ENCODE data around the gene ARHGEF38.
"Not testable (repeated sequence)": the region's sequence is repeated elsewhere in the genome, so short reads cannot be mapped to it uniquely, and the experiment has no call there.

Gene ARHGEF38

DNA sequence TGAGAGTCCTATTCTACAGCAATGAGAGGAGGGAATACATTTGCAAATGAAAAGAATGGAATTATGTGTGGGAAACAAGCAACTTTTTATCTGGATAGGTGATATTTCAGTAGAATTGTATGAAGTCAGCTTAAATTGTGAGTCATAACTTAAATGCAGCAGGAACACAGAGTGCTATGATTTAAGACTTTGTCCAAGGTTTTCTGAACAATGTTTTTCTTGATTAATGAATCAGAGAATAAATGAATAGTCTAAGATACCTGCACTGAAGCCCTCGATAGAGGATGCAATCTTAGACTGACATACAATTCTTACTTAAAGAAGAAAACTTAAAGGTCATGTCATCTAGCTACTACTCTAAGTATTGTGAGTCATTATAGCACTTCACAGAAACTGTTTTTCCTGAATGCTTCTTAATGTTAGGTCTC lies 8.0 kb downstream of the ARHGEF38 start:
- DNase-seq = no peak

DNA sequence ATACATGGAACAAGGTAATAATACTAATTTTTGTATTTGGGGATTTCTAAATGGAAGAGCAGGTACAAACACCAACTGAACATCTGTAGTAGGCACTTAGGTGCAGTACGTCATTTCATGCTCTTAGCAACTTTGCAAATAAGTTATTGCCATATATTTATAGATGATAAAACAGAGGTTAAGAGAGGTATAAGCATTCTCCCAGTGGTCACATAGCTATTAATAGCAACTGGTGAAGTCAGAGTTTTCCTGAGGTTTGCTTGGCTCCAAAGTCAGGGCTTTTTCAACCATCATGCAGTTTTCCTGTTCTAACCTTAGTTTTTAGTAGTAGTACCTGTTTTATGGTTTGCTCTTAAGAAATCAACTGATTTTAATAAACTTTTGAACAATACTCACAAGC lies 10.9 kb downstream of the ARHGEF38 start:
- no peak for DNase-seq

DNA sequence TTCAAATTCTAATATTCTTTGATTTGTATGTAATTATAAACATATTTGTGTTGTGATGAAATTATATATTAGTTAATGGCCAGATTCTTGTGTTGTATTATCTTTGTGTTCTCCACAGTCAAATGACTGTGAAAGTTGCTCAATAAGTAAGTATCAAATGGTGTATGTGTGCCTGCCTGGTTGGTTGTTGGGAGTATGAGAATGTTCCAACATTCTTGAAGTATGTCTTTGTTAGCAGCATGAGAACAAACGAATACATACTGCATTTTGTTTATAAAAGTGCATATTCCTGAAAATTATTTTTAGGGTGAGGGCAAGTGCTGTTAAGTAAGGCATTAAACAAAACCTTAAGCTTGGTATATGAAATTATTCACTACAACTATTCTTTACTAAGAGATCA lies 16.2 kb downstream of the ARHGEF38 start:
- DNase-seq = no peak

GRCh38 chr4:105569057-105569865 lies 16.8 kb downstream of the ARHGEF38 start:
- DNase-seq = peak; percentile 64

DNA sequence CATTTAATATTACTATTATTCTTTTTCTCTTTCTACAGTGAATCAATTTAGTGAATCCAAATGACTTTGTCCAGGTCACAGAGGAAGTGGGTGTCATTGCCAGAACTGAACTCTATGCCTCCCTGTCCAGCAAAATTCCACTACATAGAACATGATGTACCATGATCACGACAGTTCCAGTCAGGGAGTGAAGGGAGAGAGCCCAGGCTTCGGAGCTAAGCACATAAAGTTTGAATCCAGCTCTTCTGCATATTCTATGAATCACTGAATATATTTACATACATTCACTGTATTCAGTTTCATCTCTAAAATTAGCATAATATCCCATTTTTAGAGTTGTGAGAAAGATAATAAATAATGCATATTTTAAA lies 17.4 kb downstream of the ARHGEF38 start:
- DNase-seq = no peak

DNA sequence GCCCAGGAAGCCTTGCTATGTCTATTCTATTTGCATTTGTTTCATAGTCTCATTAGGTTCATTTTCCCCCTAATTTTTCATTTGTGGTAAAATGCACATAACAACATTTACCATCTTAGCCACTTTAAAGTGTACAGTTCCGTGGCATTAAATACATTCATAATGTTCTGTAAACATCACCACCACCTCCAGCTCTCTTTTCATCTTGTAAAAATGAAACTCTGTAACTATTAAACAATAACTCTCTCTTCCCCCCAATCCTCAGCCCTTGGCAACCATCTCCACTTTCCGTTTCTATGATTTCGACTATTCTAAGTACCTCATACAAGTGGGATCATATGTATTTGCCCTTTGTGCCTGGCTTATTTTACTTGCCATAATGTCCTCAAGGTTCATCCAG lies 19.9 kb downstream of the ARHGEF38 start:
- no peak for DNase-seq

- no peak for DNase-seq
Measured at GRCh38 chr4:105586638-105587328, 34.4 kb downstream of the ARHGEF38 start.

GRCh38 chr4:105587841-105588240 lies 35.4 kb downstream of the ARHGEF38 start:
- no peak for DNase-seq

DNA sequence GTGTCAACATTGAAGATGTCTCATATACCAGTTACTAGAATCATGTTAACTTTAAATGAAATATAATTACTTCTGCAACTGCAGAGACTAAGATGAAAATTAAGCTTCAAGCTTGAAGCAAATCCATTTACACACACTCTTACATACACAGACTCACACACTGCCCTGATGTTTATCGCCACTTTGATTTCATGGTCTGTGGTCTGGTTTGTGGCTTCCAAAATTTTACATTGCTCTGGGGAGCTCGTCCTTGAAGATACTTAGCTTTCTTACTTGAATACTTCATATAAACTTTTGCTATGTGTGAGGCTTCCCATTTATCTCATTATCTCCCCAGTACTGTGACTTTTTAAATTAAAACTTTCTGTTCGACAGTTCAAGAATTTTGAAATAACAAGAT lies 35.8 kb downstream of the ARHGEF38 start:
- DNase-seq = no peak

DNA sequence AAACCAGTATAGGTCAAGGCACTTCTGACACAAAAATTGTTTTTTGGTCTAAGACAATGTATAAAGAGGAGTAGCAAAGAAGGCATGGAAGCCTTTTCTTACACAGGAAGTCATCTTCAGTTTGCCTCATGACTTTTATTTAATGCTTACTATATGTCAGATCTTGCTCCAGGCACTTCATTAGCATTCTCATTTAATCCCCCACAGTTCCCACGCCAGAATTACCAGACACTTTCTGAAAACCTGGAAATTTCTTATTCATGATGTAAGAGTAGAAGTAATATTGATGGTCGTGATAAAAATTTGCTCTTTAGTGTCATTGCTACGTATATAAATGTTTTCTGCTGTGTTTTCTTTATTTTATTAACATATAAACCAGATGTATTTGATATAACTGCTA lies 39.2 kb downstream of the ARHGEF38 start:
- DNase-seq = no peak

GRCh38 chr4:105594099-105595010 lies 41.9 kb downstream of the ARHGEF38 start:
- no peak for DNase-seq

- no peak for DNase-seq
Measured at GRCh38 chr4:105596684-105597083, 44.3 kb downstream of the ARHGEF38 start.

GRCh38 chr4:105598052-105598451 lies 45.6 kb downstream of the ARHGEF38 start:
- DNase-seq = no peak

DNA sequence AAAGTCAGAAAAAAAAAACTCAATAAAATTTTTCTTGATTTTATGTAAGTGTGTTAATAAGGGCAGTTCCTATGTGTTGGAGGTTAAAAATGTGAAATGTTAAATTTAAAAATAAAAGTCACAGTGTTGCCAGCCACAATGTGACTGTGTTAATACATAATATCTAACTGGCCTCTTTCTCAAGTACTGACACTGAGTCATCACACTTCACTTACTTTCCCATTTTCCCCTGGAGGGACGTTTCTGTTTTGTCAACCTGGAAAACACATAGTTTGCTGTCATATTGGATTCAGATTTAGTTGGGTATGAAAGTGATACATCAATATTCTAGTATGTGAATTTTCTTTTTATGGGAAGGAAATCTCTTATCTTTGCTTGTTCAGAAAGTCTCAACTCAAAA lies 46.4 kb downstream of the ARHGEF38 start:
- no peak for DNase-seq

DNA sequence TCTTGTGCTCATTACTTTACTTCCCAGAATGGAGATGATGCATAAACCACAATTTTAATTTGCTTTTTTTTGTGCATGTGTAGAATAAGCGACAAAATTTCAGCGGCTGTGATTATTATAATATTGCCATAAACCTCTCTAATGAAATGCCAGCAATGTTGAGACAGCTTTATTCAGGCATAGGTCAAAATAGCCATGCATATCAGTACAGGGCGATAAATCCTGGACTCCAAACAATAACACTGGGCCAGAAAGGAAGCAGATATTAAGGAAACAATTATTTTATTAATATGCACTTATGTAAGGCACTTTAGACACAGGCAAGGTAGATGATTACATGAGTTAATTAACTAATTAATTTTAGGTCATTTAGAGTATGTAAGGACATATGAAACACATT lies 47.1 kb downstream of the ARHGEF38 start:
- no peak for DNase-seq

GRCh38 chr4:105599932-105600655 lies 47.7 kb downstream of the ARHGEF38 start:
- no peak for DNase-seq

DNA sequence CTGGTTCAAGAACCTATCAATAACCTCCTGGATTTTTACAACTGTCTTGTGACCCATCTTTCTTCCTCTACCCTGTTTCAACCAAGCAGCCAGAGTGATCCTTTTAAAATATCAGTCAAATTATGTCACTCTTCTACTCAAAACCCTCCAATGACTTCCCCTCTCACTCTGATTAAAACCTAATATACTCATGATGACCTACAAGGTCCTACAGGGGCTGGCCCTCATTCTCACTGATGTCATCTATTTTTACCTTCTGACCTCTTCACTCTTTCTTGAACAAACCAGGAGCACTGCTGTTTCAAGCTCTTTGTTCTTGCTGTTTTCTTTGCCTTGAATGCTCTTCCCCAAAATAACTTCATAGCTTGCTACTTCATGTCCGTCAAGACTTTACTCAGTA lies 48.5 kb downstream of the ARHGEF38 start:
- DNase-seq = no peak

- DNase-seq = no peak
Measured at GRCh38 chr4:105601406-105601805, 49.0 kb downstream of the ARHGEF38 start.

DNA sequence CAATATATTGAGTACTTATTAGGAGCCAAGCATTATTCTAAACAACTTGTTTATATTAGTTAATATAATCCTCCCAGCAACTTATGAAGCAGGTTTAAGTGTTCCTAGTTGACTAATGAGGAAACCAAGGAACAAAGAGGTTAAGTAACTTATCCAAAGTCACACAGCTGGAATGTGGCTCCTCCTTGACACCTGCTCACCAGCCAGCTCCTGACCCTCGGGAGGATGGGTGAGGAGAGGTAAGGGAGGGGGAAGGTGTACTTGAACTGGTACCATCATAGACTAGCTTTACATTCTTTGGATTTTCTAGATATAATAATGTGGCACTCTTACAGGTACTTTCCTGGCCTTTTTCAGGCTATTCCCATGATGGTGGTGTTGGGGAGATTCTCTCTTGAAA lies 50.7 kb downstream of the ARHGEF38 start:
- DNase-seq = no peak

GRCh38 chr4:105605493-105605892 lies 53.1 kb downstream of the ARHGEF38 start:
- DNase-seq = no peak

- no peak for DNase-seq
Measured at GRCh38 chr4:105607876-105608275, 55.5 kb downstream of the ARHGEF38 start.

DNA sequence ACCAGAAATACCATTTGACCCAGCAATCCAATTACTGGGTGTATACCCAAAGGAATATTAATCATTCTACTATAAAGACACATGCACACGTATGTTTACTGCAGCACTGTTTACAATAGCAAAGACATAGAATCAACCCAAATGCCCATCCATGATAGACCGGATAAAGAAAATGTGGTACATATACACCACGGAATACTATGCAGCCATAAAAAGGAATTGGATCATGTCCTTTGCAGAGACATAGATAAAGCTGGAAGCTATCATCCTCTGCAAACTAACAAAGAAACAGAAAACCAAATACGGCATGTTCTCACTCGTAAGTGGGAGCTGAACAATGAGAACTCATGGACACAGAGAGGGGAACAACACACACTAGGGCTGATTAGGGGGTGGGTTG lies 57.4 kb downstream of the ARHGEF38 start:
- DNase-seq = not testable (repeated sequence)

GRCh38 chr4:105613306-105613705 lies 60.9 kb downstream of the ARHGEF38 start:
- peak; percentile 35 for DNase-seq
